GM21447 (cell line): ENCODE data around the gene SLC25A48.
"Not testable (repeated sequence)": the region's sequence is repeated elsewhere in the genome, so short reads cannot be mapped to it uniquely, and the experiment has no call there.

Experiments
- ATAC-seq: cut with Tn5 transposase; IDR thresholded peaks from one replicate; pipeline ENCODE4 v1.9.1; 2021; ENCODE audit not compliant: unreplicated experiment

SLC25A48 gene

DNA sequence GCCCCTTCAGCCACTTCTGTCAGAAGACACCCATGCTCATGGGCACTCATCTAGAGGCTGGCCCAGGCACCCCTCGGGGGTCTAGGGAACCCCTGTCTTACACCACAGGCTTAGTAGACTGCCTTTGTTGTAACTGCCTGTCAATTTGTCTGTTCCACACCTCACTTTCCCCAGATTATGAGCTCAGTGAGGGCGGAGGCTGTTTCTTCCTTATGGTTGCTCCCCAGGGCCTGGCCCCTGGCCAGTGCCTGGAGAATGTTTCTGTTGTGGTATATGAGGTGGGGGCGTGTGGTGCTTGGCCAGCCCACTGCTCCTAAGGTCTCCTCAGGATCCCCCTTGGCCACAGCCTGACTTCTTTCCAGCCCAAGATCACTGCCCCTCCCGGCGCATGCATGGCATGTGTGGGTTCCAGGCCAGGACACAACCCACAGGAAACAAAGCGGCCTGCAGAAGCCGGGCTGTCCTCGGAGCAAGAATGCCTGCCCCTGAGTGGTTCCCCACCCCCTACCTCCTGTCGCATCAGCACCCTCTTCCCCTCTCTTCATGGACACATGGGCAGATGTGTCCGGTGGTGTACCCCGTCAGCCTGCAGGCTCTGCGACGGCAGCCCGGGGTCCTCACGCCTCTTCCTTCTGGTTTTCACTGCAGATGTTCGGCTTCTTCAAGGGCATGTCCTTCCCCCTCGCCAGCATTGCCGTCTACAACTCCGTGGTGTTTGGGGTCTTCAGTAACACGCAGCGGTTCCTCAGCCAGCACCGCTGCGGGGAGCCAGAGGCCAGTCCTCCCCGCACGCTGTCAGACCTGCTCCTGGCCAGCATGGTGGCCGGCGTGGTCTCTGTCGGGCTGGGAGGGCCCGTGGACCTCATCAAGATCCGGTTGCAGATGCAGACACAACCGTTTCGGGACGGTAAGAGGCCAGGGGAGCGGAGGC is 17.7 kb downstream of the SLC25A48 start:
- ATAC-seq = no peak

- no peak for ATAC-seq
These were observed 23.3 kb downstream of the SLC25A48 start for GRCh38 chr5:135857630-135858311.

DNA sequence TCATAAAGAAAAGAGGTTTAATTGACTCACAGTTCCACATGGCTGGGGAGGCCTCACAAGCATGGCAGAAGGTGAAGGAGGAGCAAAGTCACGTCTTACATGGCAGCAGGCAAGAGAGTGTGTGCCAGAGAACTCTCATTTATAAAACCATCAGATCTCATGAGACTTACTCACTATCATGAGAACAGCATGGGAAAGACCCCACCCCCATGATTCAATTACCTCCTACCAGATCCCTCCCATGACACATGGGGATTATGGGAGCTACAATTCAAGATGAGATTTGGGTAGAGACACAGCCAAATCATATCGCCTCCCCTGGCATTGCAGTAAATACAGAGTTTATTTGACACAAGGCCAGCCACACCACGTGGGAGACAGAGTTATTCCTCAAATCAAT is 24.7 kb downstream of the SLC25A48 start:
- not testable (repeated sequence) for ATAC-seq

DNA sequence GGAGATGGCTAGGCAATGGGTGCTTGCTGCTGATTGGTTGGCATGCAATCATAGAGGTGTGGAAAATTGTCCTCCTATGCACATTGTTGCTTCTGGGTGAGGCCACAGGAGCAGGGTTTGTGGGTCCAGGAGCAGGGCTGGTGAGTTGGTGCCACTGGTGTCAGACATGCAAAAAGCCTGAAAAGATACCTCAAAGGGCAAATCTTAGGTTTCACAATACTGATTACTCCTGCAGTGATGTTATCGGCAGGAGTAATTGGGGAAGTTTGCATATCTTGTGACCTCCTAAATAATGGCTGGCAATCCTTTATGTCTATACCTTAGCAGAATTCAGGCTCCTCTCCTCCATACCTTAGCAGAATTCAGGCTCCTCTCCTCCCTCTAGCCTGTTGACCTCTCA is 25.2 kb downstream of the SLC25A48 start:
- ATAC-seq = no peak

- ATAC-seq = no peak
These were observed 27.2 kb downstream of the SLC25A48 start for GRCh38 chr5:135861641-135862040.

GRCh38 chr5:135862086-135862485 is 27.6 kb downstream of the SLC25A48 start:
- ATAC-seq = no peak

- ATAC-seq = no peak
These were observed 28.3 kb downstream of the SLC25A48 start for GRCh38 chr5:135862744-135863143.

DNA sequence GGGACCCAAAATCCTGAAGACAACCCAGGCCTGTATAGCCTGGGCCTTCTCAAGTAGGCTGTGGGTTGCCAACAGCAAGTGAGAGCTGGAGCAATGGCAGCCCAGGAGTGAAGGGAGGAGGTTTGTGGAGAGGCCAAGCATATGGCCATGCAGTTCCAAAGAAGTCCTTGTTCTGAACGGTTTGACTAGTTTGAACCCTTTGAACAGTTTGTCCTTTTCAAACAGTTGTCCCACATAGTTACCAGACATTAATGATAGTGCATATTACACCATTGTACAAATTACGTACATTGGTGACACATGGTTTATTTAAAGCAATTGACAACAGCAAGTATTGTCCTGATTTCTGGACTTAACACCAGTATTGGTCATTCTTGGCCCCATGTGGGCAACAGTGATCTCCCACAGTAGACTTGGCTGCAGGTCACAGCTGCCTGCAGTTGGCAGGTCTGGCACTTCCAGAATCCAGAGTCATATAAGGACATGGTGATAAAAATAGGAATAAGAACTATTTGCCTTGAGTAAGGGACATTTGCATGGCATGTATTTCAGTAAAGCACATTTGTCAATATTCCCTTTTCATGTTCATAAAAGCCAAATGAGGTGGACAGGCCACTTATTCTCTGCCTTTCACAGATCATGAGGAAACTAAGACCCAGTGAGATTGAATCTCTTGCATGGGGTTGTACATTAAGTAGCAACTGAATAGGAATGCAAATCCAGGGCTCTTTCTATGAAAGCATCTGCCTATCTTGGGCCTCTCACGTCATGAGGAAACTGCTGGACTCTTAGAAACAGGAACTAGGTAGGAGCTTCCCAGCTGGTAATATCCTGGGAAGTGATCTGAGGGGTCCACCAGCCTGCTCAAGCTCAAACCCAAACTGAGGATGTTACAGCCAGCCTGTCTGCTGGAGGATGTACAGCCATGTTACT is 30.3 kb downstream of the SLC25A48 start:
- ATAC-seq = no peak

DNA sequence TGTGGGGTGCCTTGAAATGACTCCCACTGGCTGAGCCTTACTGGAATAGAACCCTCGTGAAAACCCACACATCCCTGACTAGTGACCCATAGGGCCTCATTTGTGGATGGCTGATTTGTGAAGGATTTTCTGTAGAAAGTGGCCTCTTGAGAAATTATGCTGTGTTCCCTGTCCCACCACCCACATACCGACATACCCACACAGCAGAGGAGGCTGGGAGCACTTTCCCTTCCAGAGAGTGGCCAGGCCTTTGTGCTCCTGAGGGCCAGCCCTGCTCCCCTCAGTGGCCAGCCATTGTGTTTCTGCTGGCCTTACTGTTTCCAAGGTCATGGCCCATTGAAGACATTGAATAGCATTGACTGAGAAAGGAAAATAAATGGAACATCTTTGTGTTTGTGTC is 31.6 kb downstream of the SLC25A48 start:
- ATAC-seq = no peak

DNA sequence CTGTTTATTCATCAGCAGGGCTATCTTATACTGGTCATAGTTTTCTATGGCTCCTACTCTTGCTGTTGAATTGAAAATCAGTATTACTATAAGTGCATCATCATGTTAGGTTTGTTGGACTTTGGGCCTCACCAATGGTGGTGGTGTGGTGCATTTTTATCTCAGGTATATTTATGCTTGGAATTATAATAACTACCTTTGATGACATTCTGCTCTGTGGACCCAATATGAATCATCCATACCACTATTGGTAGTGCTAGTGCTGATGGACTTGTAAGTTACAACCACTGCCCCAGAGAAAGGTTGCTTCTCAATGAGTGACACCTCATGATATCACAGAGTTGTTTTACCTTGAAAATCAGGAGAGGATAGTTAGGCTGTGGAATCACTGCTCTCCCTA is 33.1 kb downstream of the SLC25A48 start:
- no peak for ATAC-seq

- no peak for ATAC-seq
These were observed 34.2 kb downstream of the SLC25A48 start for GRCh38 chr5:135868681-135869080.

DNA sequence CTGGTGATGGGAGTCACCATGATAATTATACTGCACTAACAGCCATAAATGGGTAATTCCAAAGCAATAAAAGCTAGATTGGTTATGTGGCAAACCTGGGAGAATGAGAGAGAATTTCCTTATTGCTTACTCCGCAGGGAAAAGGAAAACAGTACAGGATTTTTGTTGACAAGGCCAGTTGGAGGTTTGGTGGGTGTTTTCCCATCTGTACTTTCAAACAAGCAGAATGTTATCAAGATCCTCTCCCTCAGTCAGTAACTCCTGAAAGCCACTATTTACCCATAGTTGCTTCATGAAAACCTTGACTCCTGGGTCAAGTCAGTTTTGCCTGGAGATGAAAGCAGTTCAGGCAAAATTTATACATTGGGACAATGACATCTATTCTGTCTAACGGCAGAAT is 34.8 kb downstream of the SLC25A48 start:
- ATAC-seq = no peak

DNA sequence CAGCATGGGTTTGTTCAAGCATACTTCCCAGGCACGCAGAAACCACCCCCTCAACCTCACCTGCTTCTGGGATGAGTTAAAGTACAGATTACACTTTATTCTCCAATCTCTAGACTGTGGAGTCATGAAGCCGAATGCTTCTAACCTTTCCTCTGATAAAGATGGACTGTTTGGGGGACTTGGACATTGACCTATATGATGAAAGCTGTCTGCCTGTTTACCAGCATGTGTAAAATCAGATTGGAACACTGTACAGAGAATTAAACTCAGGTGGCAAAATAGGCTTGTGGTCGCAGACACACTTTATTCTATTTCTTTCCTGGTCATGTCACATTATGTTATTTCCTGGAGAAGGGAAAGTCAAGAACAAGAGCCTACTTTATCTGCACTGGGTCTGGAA is 35.5 kb downstream of the SLC25A48 start:
- ATAC-seq = no peak

- no peak for ATAC-seq
These were observed 36.9 kb downstream of the SLC25A48 start for GRCh38 chr5:135871268-135871915.

DNA sequence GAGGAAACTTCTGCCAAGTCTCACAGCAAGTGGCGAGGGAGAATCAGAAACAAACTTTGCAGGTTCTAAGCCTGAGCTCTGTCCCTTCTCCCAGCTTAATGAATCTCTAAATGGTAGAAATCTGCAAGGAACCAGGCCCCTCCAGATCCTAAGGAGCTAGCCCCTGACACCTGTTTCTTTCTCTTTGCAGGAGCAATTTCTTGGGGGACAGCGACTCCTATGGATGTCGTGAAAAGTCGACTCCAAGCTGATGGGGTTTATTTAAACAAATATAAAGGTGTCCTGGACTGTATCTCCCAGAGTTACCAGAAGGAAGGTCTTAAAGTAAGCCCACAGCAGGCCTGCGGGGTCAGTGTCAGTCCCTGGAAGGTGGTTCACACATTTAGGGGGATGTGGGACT is 39.4 kb downstream of the SLC25A48 start:
- no peak for ATAC-seq

- no peak for ATAC-seq
These were observed 40.0 kb downstream of the SLC25A48 start for GRCh38 chr5:135874461-135874860.

DNA sequence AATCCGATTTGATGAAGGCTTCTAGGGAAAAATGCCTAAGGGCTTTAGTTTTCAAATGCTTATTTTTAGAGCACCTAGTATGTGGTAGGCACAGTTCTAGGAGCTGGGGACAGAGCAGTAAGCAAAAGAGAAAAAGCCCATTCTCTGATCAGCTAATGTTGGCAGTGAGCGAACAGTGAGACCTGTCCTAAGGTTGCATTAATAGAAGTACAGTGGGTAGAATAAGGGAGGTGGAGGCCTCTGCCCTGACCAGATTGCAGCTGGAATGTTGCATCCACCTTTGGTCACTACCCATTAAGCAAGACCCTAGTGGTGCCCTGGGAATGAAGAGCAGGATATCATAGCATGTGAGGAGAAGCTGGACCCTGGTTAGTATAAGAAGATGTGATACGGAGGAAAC is 41.1 kb downstream of the SLC25A48 start:
- ATAC-seq = no peak

DNA sequence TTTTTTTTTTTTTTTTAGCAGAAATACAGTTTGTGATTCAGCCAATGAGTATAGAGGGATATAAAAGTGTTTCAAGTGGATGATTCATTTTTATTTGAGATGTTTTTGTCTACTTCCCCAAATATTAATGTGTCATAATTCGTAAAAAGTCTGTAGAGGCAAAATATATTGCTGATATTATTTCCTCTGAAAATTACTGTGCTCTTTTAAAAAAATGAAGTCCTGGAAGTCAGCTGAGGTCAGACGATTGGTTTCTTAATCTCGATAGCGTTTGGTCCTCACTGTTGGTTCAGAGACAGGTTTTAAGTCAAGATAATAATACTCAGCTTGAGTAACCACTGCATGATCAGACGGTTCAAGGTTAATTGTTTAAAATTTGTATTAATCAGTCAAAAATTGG is 41.7 kb downstream of the SLC25A48 start:
- ATAC-seq = no peak

GRCh38 chr5:135877570-135878155 is 43.2 kb downstream of the SLC25A48 start:
- no peak for ATAC-seq

GRCh38 chr5:135878156-135878620 is 43.7 kb downstream of the SLC25A48 start:
- ATAC-seq = no peak
